CD4-positive, alpha-beta T cell treated with Interleukin-12 subunit alpha and Interleukin-12 subunit beta, for 1 hour (primary cell): ENCODE measurements around the gene MAP3K9.

ENCODE experiments used
- DNase-seq: peaks from one replicate; pipeline ENCODE4 v3.0.0-alpha.2; 2020

Gene MAP3K9

GRCh38 chr14:70685474-70686197 is 123.7 kb downstream of the MAP3K9 start:
- no peak for DNase-seq

GRCh38 chr14:70683983-70684382 is 125.3 kb downstream of the MAP3K9 start:
- no peak for DNase-seq

GRCh38 chr14:70680748-70681147 is 128.6 kb downstream of the MAP3K9 start:
- no peak for DNase-seq

- no peak for DNase-seq
Measured at GRCh38 chr14:70677341-70677740, 132.0 kb downstream of the MAP3K9 start.
